GM06990 (cell line): ENCODE data around the gene COMMD9.

ENCODE experiments used
- DNase-seq: peaks from one replicate; pipeline ENCODE4 v3.0.0-alpha.2; 2011; ENCODE audit not compliant: insufficient read length; ENCODE audit errors: extremely low read depth
- H3K27me3 ChIP-seq: replicated peaks from 2 replicates; pipeline ENCODE4 v1.6.0; 2011; ENCODE audit warnings: low read length; ENCODE audit not compliant: control insufficient read depth, insufficient read depth
- H3K36me3 ChIP-seq: 2 replicates; pipeline ENCODE4 v1.5.1; 2011; ENCODE audit warnings: low read length; ENCODE audit not compliant: control insufficient read depth, insufficient read depth
- H3K4me3 ChIP-seq: replicated peaks from 2 replicates; pipeline ENCODE4 v1.5.1; 2011; ENCODE audit warnings: low read depth, mild to moderate bottlenecking, control low read depth, low read length
- CTCF ChIP-seq: IDR thresholded peaks from 2 replicates; pipeline ENCODE4 v1.5.1; 2011; ENCODE audit warnings: low read length, control low read depth, mild to moderate bottlenecking, inconsistent platforms; ENCODE audit not compliant: insufficient read depth, poor library complexity, severe bottlenecking

COMMD9 gene

DNA sequence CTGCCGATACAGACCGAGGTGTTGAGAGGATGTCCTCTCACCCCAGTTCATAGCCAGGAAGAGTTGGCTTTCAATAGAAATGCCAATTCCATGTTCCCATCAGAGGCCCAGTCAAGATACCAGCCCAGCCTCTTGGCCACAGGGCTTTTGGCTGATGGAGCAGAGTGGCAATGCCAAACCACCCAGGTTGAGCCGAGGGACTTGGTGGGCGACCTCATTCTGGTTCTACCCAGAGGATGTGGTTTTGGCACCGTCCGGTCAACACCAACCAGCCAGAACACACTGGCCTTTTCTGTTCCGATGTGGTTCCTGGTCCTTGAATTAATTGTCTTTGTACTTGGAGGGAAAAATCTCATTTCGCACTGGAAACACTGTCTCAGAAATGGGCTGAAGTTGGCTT is 60.5 kb downstream of the COMMD9 start:
- TF ChIP-seq CTCF, result no peak
- H3K36me3 ChIP-seq, result no peaks in the 10 kb centered on the region
- H3K27me3 ChIP-seq, result no peaks in the 10 kb centered on the region
- no peak overlapping the region for H3K4me3 ChIP-seq
- no peak for DNase-seq

DNA sequence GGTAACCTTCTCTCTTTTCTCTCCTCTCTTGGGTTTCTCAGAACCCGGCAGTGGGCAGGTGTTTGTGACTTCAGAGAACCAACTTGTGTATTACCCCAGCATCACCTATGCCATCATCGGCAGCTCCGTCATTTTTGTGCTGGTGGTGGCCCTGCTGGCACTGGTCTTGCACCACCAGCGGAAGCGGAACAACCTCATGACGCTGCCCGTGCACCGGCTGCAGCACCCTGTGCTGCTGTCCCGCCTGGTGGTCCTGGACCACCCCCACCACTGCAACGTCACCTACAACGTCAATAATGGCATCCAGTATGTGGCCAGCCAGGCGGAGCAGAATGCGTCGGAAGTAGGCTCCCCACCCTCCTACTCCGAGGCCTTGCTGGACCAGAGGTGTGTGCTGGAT is 62.2 kb downstream of the COMMD9 start:
- Histone ChIP-seq H3K36me3 (no peaks in the 10 kb centered on the region), H3K27me3 (no peaks in the 10 kb centered on the region)
- TF ChIP-seq CTCF, result no peak

DNA sequence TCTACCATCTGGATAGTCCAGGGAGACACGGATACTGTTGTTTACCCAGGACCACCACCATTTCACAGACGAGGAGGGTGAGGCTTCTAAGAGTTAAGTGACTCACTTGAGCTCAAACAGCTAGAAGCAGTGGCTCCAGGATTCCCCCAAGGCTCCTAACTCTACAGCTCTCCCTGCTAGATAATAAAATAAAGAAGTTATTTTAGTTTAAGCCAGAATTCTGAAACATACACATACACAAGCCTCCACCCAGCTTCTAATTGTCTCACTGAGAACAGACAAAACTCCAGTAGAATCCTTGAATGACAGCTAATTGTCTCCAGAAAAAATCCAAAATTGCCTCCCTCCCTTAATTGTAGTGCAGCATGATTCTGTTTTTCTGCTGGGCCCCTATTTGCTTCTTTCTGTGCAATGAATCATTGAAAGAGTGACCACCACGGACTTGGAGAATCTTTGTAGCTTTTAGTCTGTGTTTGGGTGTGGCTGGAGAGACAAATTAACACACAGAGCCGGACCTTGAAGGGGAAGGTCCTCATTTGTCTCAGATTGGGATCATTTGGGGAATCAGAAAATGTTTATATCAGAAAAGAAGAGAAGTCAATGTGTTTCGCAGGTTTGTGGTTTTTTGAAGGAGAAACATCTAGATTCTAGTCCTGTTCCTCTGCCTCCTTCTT is 64.9 kb downstream of the COMMD9 start:
- H3K4me3 ChIP-seq, result no peak overlapping the region
- no peaks in the 10 kb centered on the region for H3K36me3 ChIP-seq
- no peak for TF ChIP-seq CTCF
- no peak for DNase-seq
- no peaks in the 10 kb centered on the region for H3K27me3 ChIP-seq

More for the DNA sequence above, 62.2 kb downstream of the COMMD9 start:
- no peak for DNase-seq
- H3K4me3 ChIP-seq, result no peak overlapping the region

- no peak for TF ChIP-seq CTCF
- no peak for DNase-seq
- Histone ChIP-seq H3K27me3 (no peaks in the 10 kb centered on the region), H3K36me3 (no peaks in the 10 kb centered on the region), H3K4me3 (no peak overlapping the region)
These were observed 66.2 kb downstream of the COMMD9 start for GRCh38 chr11:36222831-36223635.
